ENCODE data around the gene RHOJ.

RHOJ gene

GRCh38 chr14:63240221-63240620 is 36.0 kb downstream of the RHOJ start:
- H3K4me1 ChIP-seq (ENCODE audit: control insufficient read depth, low read depth, low read length): no peaks in the 10 kb centered on the region
- H3K4me3 ChIP-seq (ENCODE audit: low read length): no peak overlapping the region
- no peaks in the 10 kb centered on the region for H3K9me3 ChIP-seq (ENCODE audit: control insufficient read depth, low read depth, low read length)
- H3K27ac ChIP-seq (ENCODE audit: low read length): no peak overlapping the region
- no peaks in the 10 kb centered on the region for H3K36me3 ChIP-seq (ENCODE audit: control insufficient read depth, low read depth, low read length)
- no peaks in the 10 kb centered on the region for H3K27me3 ChIP-seq (ENCODE audit: control insufficient read depth, insufficient read depth, low read length)
- H3K9ac ChIP-seq (ENCODE audit: low read length): no peak overlapping the region

GRCh38 chr14:63241096-63241495 is 36.9 kb downstream of the RHOJ start:
- H3K4me3 ChIP-seq (ENCODE audit: low read length): no peak overlapping the region
- H3K9me3 ChIP-seq (ENCODE audit: control insufficient read depth, low read depth, low read length): no peaks in the 10 kb centered on the region
- no peaks in the 10 kb centered on the region for H3K4me1 ChIP-seq (ENCODE audit: control insufficient read depth, low read depth, low read length)
- H3K36me3 ChIP-seq (ENCODE audit: control insufficient read depth, low read depth, low read length): no peaks in the 10 kb centered on the region
- no peak overlapping the region for H3K9ac ChIP-seq (ENCODE audit: low read length)
- no peaks in the 10 kb centered on the region for H3K27me3 ChIP-seq (ENCODE audit: control insufficient read depth, insufficient read depth, low read length)
- H3K27ac ChIP-seq (ENCODE audit: low read length): no peak overlapping the region

GRCh38 chr14:63243646-63244045 is 39.4 kb downstream of the RHOJ start:
- no peak overlapping the region for H3K27ac ChIP-seq (ENCODE audit: low read length)
- no peaks in the 10 kb centered on the region for H3K36me3 ChIP-seq (ENCODE audit: control insufficient read depth, low read depth, low read length)
- H3K27me3 ChIP-seq (ENCODE audit: control insufficient read depth, insufficient read depth, low read length): no peaks in the 10 kb centered on the region
- H3K4me1 ChIP-seq (ENCODE audit: control insufficient read depth, low read depth, low read length): no peaks in the 10 kb centered on the region
- H3K9ac ChIP-seq (ENCODE audit: low read length): no peak overlapping the region
- H3K4me3 ChIP-seq (ENCODE audit: low read length): no peak overlapping the region
- no peaks in the 10 kb centered on the region for H3K9me3 ChIP-seq (ENCODE audit: control insufficient read depth, low read depth, low read length)

GRCh38 chr14:63245893-63246292 is 41.6 kb downstream of the RHOJ start:
- H3K9me3 ChIP-seq (ENCODE audit: control insufficient read depth, low read depth, low read length): no peaks in the 10 kb centered on the region
- no peaks in the 10 kb centered on the region for H3K27me3 ChIP-seq (ENCODE audit: control insufficient read depth, insufficient read depth, low read length)
- no peaks in the 10 kb centered on the region for H3K36me3 ChIP-seq (ENCODE audit: control insufficient read depth, low read depth, low read length)
- no peak overlapping the region for H3K4me3 ChIP-seq (ENCODE audit: low read length)
- H3K27ac ChIP-seq (ENCODE audit: low read length): no peak overlapping the region
- no peaks in the 10 kb centered on the region for H3K4me1 ChIP-seq (ENCODE audit: control insufficient read depth, low read depth, low read length)
- no peak overlapping the region for H3K9ac ChIP-seq (ENCODE audit: low read length)

- H3K27me3 ChIP-seq (ENCODE audit: control insufficient read depth, insufficient read depth, low read length): no peaks in the 10 kb centered on the region
- no peak overlapping the region for H3K9ac ChIP-seq (ENCODE audit: low read length)
- H3K27ac ChIP-seq (ENCODE audit: low read length): no peak overlapping the region
- no peak overlapping the region for H3K4me3 ChIP-seq (ENCODE audit: low read length)
- no peaks in the 10 kb centered on the region for H3K4me1 ChIP-seq (ENCODE audit: control insufficient read depth, low read depth, low read length)
- H3K36me3 ChIP-seq (ENCODE audit: control insufficient read depth, low read depth, low read length): no peaks in the 10 kb centered on the region
- no peaks in the 10 kb centered on the region for H3K9me3 ChIP-seq (ENCODE audit: control insufficient read depth, low read depth, low read length)
Observed at GRCh38 chr14:63248211-63248610, 44.0 kb downstream of the RHOJ start.

- no peaks in the 10 kb centered on the region for H3K4me1 ChIP-seq (ENCODE audit: control insufficient read depth, low read depth, low read length)
- H3K36me3 ChIP-seq (ENCODE audit: control insufficient read depth, low read depth, low read length): no peaks in the 10 kb centered on the region
- H3K27ac ChIP-seq (ENCODE audit: low read length): no peak overlapping the region
- no peak overlapping the region for H3K9ac ChIP-seq (ENCODE audit: low read length)
- H3K4me3 ChIP-seq (ENCODE audit: low read length): no peak overlapping the region
- H3K27me3 ChIP-seq (ENCODE audit: control insufficient read depth, insufficient read depth, low read length): no peaks in the 10 kb centered on the region
- H3K9me3 ChIP-seq (ENCODE audit: control insufficient read depth, low read depth, low read length): no peaks in the 10 kb centered on the region
Observed at GRCh38 chr14:63249092-63249491, 44.8 kb downstream of the RHOJ start.

GRCh38 chr14:63257299-63257698 is 53.1 kb downstream of the RHOJ start:
- no peaks in the 10 kb centered on the region for H3K36me3 ChIP-seq (ENCODE audit: control insufficient read depth, low read depth, low read length)
- H3K27ac ChIP-seq (ENCODE audit: low read length): no peak overlapping the region
- no peak overlapping the region for H3K4me3 ChIP-seq (ENCODE audit: low read length)
- no peaks in the 10 kb centered on the region for H3K9me3 ChIP-seq (ENCODE audit: control insufficient read depth, low read depth, low read length)
- no peak overlapping the region for H3K9ac ChIP-seq (ENCODE audit: low read length)
- no peaks in the 10 kb centered on the region for H3K4me1 ChIP-seq (ENCODE audit: control insufficient read depth, low read depth, low read length)
- no peaks in the 10 kb centered on the region for H3K27me3 ChIP-seq (ENCODE audit: control insufficient read depth, insufficient read depth, low read length)

GRCh38 chr14:63262446-63262845 is 58.2 kb downstream of the RHOJ start:
- Histone ChIP-seq H3K9ac (ENCODE audit: low read length) (no peak overlapping the region), H3K27ac (ENCODE audit: low read length) (no peak overlapping the region), H3K4me1 (ENCODE audit: control insufficient read depth, low read depth, low read length) (peaks cover 2% of the 10 kb centered on the region), H3K9me3 (ENCODE audit: control insufficient read depth, low read depth, low read length) (no peaks in the 10 kb centered on the region), H3K4me3 (ENCODE audit: low read length) (no peak overlapping the region), H3K36me3 (ENCODE audit: control insufficient read depth, low read depth, low read length) (no peaks in the 10 kb centered on the region), H3K27me3 (ENCODE audit: control insufficient read depth, insufficient read depth, low read length) (no peaks in the 10 kb centered on the region)

GRCh38 chr14:63266106-63266505 is 61.9 kb downstream of the RHOJ start:
- no peak overlapping the region for H3K27ac ChIP-seq (ENCODE audit: low read length)
- no peaks in the 10 kb centered on the region for H3K36me3 ChIP-seq (ENCODE audit: control insufficient read depth, low read depth, low read length)
- H3K9me3 ChIP-seq (ENCODE audit: control insufficient read depth, low read depth, low read length): no peaks in the 10 kb centered on the region
- peaks cover 2% of the 10 kb centered on the region for H3K4me1 ChIP-seq (ENCODE audit: control insufficient read depth, low read depth, low read length)
- H3K9ac ChIP-seq (ENCODE audit: low read length): no peak overlapping the region
- H3K4me3 ChIP-seq (ENCODE audit: low read length): no peak overlapping the region
- no peaks in the 10 kb centered on the region for H3K27me3 ChIP-seq (ENCODE audit: control insufficient read depth, insufficient read depth, low read length)

- Histone ChIP-seq H3K36me3 (ENCODE audit: control insufficient read depth, low read depth, low read length) (no peaks in the 10 kb centered on the region), H3K27ac (ENCODE audit: low read length) (no peak overlapping the region), H3K9ac (ENCODE audit: low read length) (no peak overlapping the region), H3K4me1 (ENCODE audit: control insufficient read depth, low read depth, low read length) (peaks cover 2% of the 10 kb centered on the region), H3K27me3 (ENCODE audit: control insufficient read depth, insufficient read depth, low read length) (no peaks in the 10 kb centered on the region), H3K9me3 (ENCODE audit: control insufficient read depth, low read depth, low read length) (no peaks in the 10 kb centered on the region), H3K4me3 (ENCODE audit: low read length) (no peak overlapping the region)
Observed at GRCh38 chr14:63267171-63267570, 62.9 kb downstream of the RHOJ start.

GRCh38 chr14:63268771-63269170 is 64.5 kb downstream of the RHOJ start:
- Histone ChIP-seq H3K4me1 (ENCODE audit: control insufficient read depth, low read depth, low read length) (peaks cover 2% of the 10 kb centered on the region), H3K27me3 (ENCODE audit: control insufficient read depth, insufficient read depth, low read length) (no peaks in the 10 kb centered on the region), H3K27ac (ENCODE audit: low read length) (no peak overlapping the region), H3K9ac (ENCODE audit: low read length) (no peak overlapping the region), H3K36me3 (ENCODE audit: control insufficient read depth, low read depth, low read length) (no peaks in the 10 kb centered on the region), H3K4me3 (ENCODE audit: low read length) (no peak overlapping the region), H3K9me3 (ENCODE audit: control insufficient read depth, low read depth, low read length) (no peaks in the 10 kb centered on the region)

- Histone ChIP-seq H3K27ac (ENCODE audit: low read length) (no peak overlapping the region), H3K9me3 (ENCODE audit: control insufficient read depth, low read depth, low read length) (no peaks in the 10 kb centered on the region), H3K36me3 (ENCODE audit: control insufficient read depth, low read depth, low read length) (no peaks in the 10 kb centered on the region), H3K4me3 (ENCODE audit: low read length) (no peak overlapping the region), H3K27me3 (ENCODE audit: control insufficient read depth, insufficient read depth, low read length) (no peaks in the 10 kb centered on the region), H3K4me1 (ENCODE audit: control insufficient read depth, low read depth, low read length) (peaks cover 2% of the 10 kb centered on the region), H3K9ac (ENCODE audit: low read length) (no peak overlapping the region)
Observed at GRCh38 chr14:63269561-63270225, 65.5 kb downstream of the RHOJ start.

Data from iPS-18a (cell line).